Esophagus squamous epithelium (tissue), 5 donors: ENCODE data around the gene KCTD4. TPM values are rescaled to one million over a fixed set of nuclear protein-coding genes. Genes with fewer than 3 reads are reported as not detected.

Experiments
- DNase-seq: peaks from one replicate; lab custom pipeline; 2025; lab: John Stamatoyannopoulos, UW
- H3K27ac ChIP-seq, 4 donors: fragments of 200-600 bp; sonication (generic); one replicate each; pipeline ENCODE4 v1.5.1; 2016 to 2019; ENCODE audit warnings: mild to moderate bottlenecking in 1 of 4
- H3K27me3 ChIP-seq, 4 donors: fragments of 200-600 bp; sonication (generic); 1 replicate in 3 of 4; 2 replicates in 1 of 4; pipeline versions ENCODE4 v1.5.1 to v1.6.0; 2017 to 2021; ENCODE audit warnings: antibody characterized with exemption in 1 of 4
- H3K36me3 ChIP-seq, 3 donors: fragments of 200-600 bp; sonication (generic); one replicate each; pipeline ENCODE4 v1.5.1; 2016 to 2019
- H3K4me1 ChIP-seq, 3 donors: fragments of 200-600 bp; sonication (generic); one replicate each; pipeline ENCODE4 v1.5.1; 2017 to 2019
- H3K4me3 ChIP-seq, 4 donors: fragments of 200-600 bp; sonication (generic); 1 replicate in 3 of 4; 2 replicates in 1 of 4; pipeline ENCODE4 v1.5.1; 2016 to 2019; ENCODE audit warnings: mild to moderate bottlenecking in 2 of 4, moderate library complexity in 1 of 4
- H3K9me3 ChIP-seq, 3 donors: fragments of 200-600 bp; sonication (generic); one replicate each; pipeline ENCODE4 v1.5.1; 2016 to 2019
- POLR2A ChIP-seq, 4 donors: fragments of 450-650 bp; IDR thresholded peaks; one replicate each; pipeline ENCODE4 v1.6.1; 2017; ENCODE audit warnings: antibody characterized with exemption in 4 of 4, mild to moderate bottlenecking in 4 of 4, moderate library complexity in 3 of 4
- WGBS, 2 donors: methylation state at CpG; one replicate each; pipeline ENCODE4 v1.1.5; 2018; 5-methylcytosine and 5-hydroxymethylcytosine counted together
- intact Hi-C: fragments of 100-400 bp; cut with DNase I; formaldehyde crosslinking; loops from one replicate; pipeline ENCODE4 v1.15.0; 2022
- total RNA-seq, 4 donors: library from RNA; depleted of rRNA; stranded (reverse); fragments of >200 nt; gene quantifications; one replicate each; pipeline ENCODE4 v1.1.0, GENCODE V29; 2016
- TF ChIP-seq, protein P1 (sequence below), 6 experiments: fragments of 450-650 bp in 4 of 6; fragments of 200-600 bp in 2 of 6; sonication (generic) in 2 of 6; IDR thresholded peaks; one replicate each; pipeline ENCODE4 v1.5.1; 2016 to 2019; ENCODE audit warnings: antibody characterized with exemption in 6 of 6, mild to moderate bottlenecking in 4 of 6, moderate library complexity in 4 of 6
- donor health status: DM: yes; HTN: yes; CAD: no.

Gene KCTD4
- total RNA-seq, 4 donors from 2014 or later = not detected

DNA sequence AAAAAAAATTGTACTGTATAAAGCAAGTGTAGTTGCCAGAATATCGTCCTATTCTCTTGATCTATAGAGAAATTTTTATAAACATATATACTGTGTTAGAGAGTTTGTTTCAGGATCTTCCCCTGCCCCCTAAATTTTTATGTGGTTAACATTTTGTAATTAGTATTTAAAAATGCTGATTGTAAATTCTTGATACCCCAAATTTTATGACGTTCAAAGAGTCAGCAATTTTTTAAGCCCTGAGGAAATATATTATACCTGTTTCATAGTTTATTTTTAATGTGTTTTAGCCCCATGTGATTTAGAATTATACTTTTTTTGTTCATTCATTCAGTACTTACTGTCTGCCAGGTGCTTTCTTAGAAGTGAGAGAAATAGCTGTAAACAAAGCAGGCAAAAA lies 7.3 kb upstream of the KCTD4 start:
- H3K27ac ChIP-seq = peak overlapping the region in 2 of 4 donors; percentile 78 to 81
- TF ChIP-seq POLR2A (IDR thresholded peaks at IDR 0.05) = no peak
- TF ChIP-seq, protein P1, sequence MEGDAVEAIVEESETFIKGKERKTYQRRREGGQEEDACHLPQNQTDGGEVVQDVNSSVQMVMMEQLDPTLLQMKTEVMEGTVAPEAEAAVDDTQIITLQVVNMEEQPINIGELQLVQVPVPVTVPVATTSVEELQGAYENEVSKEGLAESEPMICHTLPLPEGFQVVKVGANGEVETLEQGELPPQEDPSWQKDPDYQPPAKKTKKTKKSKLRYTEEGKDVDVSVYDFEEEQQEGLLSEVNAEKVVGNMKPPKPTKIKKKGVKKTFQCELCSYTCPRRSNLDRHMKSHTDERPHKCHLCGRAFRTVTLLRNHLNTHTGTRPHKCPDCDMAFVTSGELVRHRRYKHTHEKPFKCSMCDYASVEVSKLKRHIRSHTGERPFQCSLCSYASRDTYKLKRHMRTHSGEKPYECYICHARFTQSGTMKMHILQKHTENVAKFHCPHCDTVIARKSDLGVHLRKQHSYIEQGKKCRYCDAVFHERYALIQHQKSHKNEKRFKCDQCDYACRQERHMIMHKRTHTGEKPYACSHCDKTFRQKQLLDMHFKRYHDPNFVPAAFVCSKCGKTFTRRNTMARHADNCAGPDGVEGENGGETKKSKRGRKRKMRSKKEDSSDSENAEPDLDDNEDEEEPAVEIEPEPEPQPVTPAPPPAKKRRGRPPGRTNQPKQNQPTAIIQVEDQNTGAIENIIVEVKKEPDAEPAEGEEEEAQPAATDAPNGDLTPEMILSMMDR (IDR thresholded peaks at IDR 0.05) = no peak
- no peak overlapping the region for H3K4me3 ChIP-seq

DNA sequence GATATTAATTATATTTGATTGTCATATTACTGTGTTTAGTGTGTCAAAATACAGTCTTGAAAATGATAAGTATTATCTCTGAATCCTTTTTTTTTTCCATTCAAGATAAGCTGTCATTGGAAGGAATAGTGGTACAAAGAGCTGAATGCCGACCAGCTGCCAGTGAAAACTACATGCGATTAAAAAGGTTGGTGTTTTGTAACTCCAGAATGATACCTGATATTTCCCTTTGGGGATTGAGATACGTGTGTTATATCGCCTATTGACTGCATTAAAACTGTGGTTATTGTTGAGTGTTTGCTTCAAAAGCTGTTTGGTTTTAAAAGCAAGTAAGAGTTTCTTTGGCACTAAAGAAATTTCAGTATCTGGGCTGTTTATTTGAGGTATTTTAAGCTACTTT lies 6.5 kb upstream of the KCTD4 start:
- DNase-seq = no peak
- WGBS, 2 donors = 40 to 50% methylated on average over 4 of the region's 4 CpGs
- Histone ChIP-seq H3K4me3 (no peak overlapping the region), H3K36me3 (peaks cover 0 to 12% (median 0%) of the 10 kb centered on the region in 3 donors), H3K27ac (peak overlapping the region; percentile 53 to 81 (median 73)), H3K4me1 (peaks cover 0 to 47% (median 8%) of the 10 kb centered on the region in 3 donors), H3K9me3 (no peaks in the 10 kb centered on the region), H3K27me3 (no peaks in the 10 kb centered on the region)
- TF ChIP-seq, protein P1 (IDR thresholded peaks at IDR 0.05) = no peak
- TF ChIP-seq POLR2A (IDR thresholded peaks at IDR 0.05) = no peak
- intact Hi-C loops = no loop called here

More for the DNA sequence above, 7.3 kb upstream of the KCTD4 start:
- 51 to 65% methylated on average over 2 of the region's 2 CpGs for WGBS, 2 donors
- Histone ChIP-seq H3K36me3 (peaks cover 0 to 12% (median 0%) of the 10 kb centered on the region in 3 donors), H3K4me1 (peaks cover 0 to 47% (median 8%) of the 10 kb centered on the region in 3 donors), H3K27me3 (no peaks in the 10 kb centered on the region), H3K9me3 (no peaks in the 10 kb centered on the region)
- intact Hi-C loops = no loop called here
- no peak for DNase-seq

DNA sequence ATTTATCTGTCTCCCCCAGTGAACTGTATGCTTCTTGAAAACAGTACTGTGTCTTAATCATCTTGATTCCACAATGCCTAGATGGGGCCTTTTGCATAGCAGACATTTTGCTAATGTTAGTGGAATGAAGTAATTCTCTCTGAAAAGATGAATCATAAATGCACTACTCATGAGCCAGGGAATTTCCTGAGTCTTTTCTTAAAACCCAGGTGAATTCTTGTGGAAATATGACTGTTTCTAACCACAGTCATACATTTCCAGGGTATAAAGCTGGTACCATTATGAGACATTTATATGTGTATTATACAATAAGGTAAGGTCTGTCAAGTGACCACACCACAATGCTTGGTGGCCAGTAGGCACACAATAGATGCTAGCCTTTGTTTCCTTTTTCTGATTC lies 5.5 kb upstream of the KCTD4 start:
- peaks cover 0 to 47% (median 8%) of the 10 kb centered on the region in 3 donors for H3K4me1 ChIP-seq
- DNase-seq = no peak
- H3K27ac ChIP-seq = peak overlapping the region; percentile 53 to 81 (median 73)
- no peaks in the 10 kb centered on the region for H3K27me3 ChIP-seq
- H3K4me3 ChIP-seq = no peak overlapping the region
- peaks cover 0 to 12% (median 0%) of the 10 kb centered on the region in 3 donors for H3K36me3 ChIP-seq
- intact Hi-C loops = no loop called here
- TF ChIP-seq POLR2A (IDR thresholded peaks at IDR 0.05) = no peak
- TF ChIP-seq, protein P1 (IDR thresholded peaks at IDR 0.05) = no peak
- H3K9me3 ChIP-seq = no peaks in the 10 kb centered on the region

DNA sequence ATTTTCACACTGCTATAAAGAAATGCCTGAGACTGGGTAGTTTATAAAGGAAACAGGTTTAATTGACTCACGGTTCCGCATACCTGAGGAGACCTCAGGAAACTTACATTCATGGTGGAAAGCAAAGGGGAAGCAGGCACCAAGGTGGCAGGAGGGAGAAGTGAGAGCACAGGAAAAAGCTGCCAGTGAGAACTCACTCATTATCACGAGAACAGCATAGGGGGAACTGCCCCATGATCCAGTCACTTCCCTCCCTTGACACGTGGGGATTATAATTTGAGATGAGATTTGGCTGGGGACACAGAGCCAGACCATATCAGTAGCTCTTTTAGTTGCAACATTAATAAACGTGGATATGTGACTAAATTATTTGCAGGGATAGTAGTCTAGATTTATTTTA lies 4.3 kb upstream of the KCTD4 start:
- no peak for DNase-seq
- TF ChIP-seq POLR2A (IDR thresholded peaks at IDR 0.05) = no peak
- TF ChIP-seq, protein P1 (IDR thresholded peaks at IDR 0.05) = no peak
- Histone ChIP-seq H3K36me3 (peaks cover 0 to 11% (median 0%) of the 10 kb centered on the region in 3 donors), H3K4me3 (no peak overlapping the region), H3K27me3 (no peaks in the 10 kb centered on the region), H3K9me3 (no peaks in the 10 kb centered on the region), H3K4me1 (peaks cover 0 to 54% (median 8%) of the 10 kb centered on the region in 3 donors), H3K27ac (peak overlapping the region in 1 of 4 donors; percentile 2)
- 64 to 76% methylated on average over 5 of the region's 5 CpGs for WGBS, 2 donors
- intact Hi-C loops = no loop called here

DNA sequence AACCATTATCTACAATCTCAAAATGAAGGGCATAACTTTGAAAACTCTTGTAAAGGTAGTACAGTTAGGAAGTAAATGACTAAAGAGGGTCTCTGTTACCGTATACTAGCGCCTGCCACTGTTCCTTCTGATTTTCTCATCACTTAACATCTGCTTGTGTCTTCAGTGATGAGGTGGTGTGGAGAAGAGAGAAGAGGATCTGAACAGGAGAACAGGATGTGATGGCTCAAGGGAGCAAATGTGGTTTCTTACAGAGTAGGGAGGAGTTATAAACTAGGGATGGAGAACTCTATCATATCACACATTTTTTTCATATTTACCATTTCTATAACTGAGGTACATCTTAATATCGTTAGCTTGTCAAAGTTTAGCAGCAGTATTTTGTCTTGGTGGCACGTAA lies 1.1 kb downstream of the KCTD4 start:
- Histone ChIP-seq H3K4me1 (peaks cover 0 to 14% (median 0%) of the 10 kb centered on the region in 3 donors), H3K9me3 (no peaks in the 10 kb centered on the region), H3K4me3 (no peak overlapping the region), H3K27me3 (no peaks in the 10 kb centered on the region), H3K36me3 (no peaks in the 10 kb centered on the region), H3K27ac (no peak overlapping the region)
- TF ChIP-seq, protein P1 (IDR thresholded peaks at IDR 0.05) = no peak
- intact Hi-C loops = no loop called here
- DNase-seq = no peak
- WGBS, 2 donors = 94 to 95% methylated on average over 4 of the region's 4 CpGs
